ENCODE measurements around the gene CASP10. TPM values are rescaled to one million over a fixed set of nuclear protein-coding genes. Genes with fewer than 3 reads are reported as not detected.
A peak's percentile ranks its signal among the peaks of the same experiment; 100 is the strongest.
"Not testable (repeated sequence)": the region's sequence is repeated elsewhere in the genome, so short reads cannot be mapped to it uniquely, and the experiment has no call there.

CASP10 gene
- total and polyA plus RNA-seq, 2 of the 8 experiments (the other 6 are each of a cell fraction or from before 2014, with no cell fraction given), result 2.3 to 4.0 TPM

DNA sequence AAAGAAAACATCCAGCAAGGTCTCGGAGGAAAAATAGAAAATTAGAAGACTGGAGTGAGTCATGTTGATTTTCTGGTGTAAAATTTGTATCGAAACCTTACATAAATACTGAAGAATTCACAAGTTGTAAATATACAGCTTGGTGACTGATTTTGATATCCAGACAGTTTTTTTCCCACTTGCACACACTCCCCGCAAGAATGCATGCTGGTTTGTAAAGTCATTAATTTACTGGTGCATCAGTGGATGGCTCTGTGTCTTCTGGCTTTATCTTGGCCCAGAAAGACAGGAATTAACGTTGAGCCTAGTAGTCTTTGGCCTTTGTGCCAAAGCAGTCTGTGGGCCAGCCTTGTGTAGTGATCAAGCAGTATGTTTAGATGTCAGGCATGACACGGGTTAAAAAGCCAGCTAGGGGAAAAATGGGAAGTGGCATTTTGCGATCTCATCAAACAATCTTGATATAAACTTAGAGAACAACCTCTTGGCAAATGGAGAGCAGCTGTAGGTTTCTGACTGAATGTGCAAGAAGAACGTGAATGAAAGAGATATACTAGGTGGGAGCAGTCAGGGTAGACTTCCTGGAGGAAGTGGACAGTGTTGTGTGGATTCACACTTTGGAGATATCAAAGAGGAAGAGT, 54.7 kb downstream of the CASP10 start (continued):
- TF ChIP-seq FOSL1 (IDR thresholded peaks at IDR 0.05; ENCODE audit: insufficient read depth, low read depth, low read length), result no peak
- no peak for TF ChIP-seq EP300 (IDR thresholded peaks at IDR 0.05; ENCODE audit: borderline replicate concordance in 1 of 2, low read depth in 2 of 2, low read length in 2 of 2)
- no peak for TF ChIP-seq TCF12 (IDR thresholded peaks at IDR 0.05; ENCODE audit: low read depth, low read length)
- no peak for TF ChIP-seq CTBP2 (IDR thresholded peaks at IDR 0.05; ENCODE audit: borderline replicate concordance, insufficient read depth, insufficient read length, low read length)
- TF ChIP-seq KDM4A (IDR thresholded peaks at IDR 0.05; ENCODE audit: low read depth, low read length, severe bottlenecking), result no peak
- no peak for TF ChIP-seq MAFK (IDR thresholded peaks at IDR 0.05; ENCODE audit: low read depth, low read length)
- no peak for TF ChIP-seq YY1 (IDR thresholded peaks at IDR 0.05; ENCODE audit: low read depth, low read length)
- TF ChIP-seq RFX5 (IDR thresholded peaks at IDR 0.05; ENCODE audit: borderline replicate concordance, low read depth, low read length), result no peak
- no peak for TF ChIP-seq BRCA1 (IDR thresholded peaks at IDR 0.05; ENCODE audit: low read depth, low read length)

- H4K8ac ChIP-seq (ENCODE audit: extremely low read depth, insufficient read depth, low read length); H3K56ac ChIP-seq (replicated peaks; ENCODE audit: insufficient read length, low read depth, low read length); H2BK120ac ChIP-seq (replicated peaks; ENCODE audit: low read depth, low read length); H3K27me3 ChIP-seq (replicated peaks in 1 of 4; ENCODE audit: control insufficient read depth in 3 of 4, extremely low read depth in 1 of 4, insufficient read depth in 3 of 4, low read length in 3 of 4); POLR2A ChIA-PET (ENCODE audit: partially characterized antibody); H3K4me2 ChIP-seq (ENCODE audit: insufficient read depth in 1 of 2, low read depth in 2 of 2, low read length in 2 of 2); H2AFZ ChIP-seq (ENCODE audit: low read length); H2AK5ac ChIP-seq (ENCODE audit: low read depth, low read length); H2BK20ac ChIP-seq (ENCODE audit: low read length); FAIRE-seq; H3K36me3 ChIP-seq (ENCODE audit: control insufficient read depth in 2 of 4, insufficient read depth in 4 of 4, low read length in 3 of 4); H3K79me1 ChIP-seq (ENCODE audit: low read depth, low read length); H2BK5ac ChIP-seq (ENCODE audit: low read depth, low read length); H3K4ac ChIP-seq (replicated peaks; ENCODE audit: insufficient read length, low read depth, low read length); H3K23ac ChIP-seq (ENCODE audit: insufficient read length); H3K14ac ChIP-seq (ENCODE audit: insufficient read length); H3K9me3 ChIP-seq (ENCODE audit: insufficient read depth in 2 of 2, low read depth in 1 of 2, low read length in 1 of 2); H3K4me1 ChIP-seq (replicated peaks in 1 of 4; ENCODE audit: control insufficient read depth in 3 of 4, insufficient read depth in 4 of 4, low read length in 3 of 4); H3K23me2 ChIP-seq (ENCODE audit: low read depth, low read length); H4K20me1 ChIP-seq (replicated peaks in 1 of 2; ENCODE audit: control insufficient read depth in 1 of 2, insufficient read depth in 2 of 2, low read length in 2 of 2); H3K18ac ChIP-seq (ENCODE audit: extremely low read depth, low read length); H2BK12ac ChIP-seq (ENCODE audit: low read depth, low read length); H3K79me2 ChIP-seq (ENCODE audit: control insufficient read depth in 1 of 2, insufficient read depth in 2 of 2, low read length in 2 of 2); H2BK15ac ChIP-seq (ENCODE audit: low read length); H3K27ac ChIP-seq (ENCODE audit: low read depth, low read length); H3K9ac ChIP-seq (replicated peaks in 1 of 4; ENCODE audit: extremely low read depth in 1 of 4, low read depth in 3 of 4, low read length in 3 of 4); H4K5ac ChIP-seq (ENCODE audit: insufficient read length, low read depth, low read length); H4K91ac ChIP-seq (replicated peaks; ENCODE audit: insufficient read length, low read length); H3K4me3 ChIP-seq (ENCODE audit: extremely low read depth in 1 of 4, insufficient read depth in 2 of 4, low read depth in 3 of 4, low read length in 4 of 4): not testable (repeated sequence)
- 90% methylated on average over 11 of the region's 21 CpGs; no CpG with 5 or more reads in 1 of the 2 experiments for WGBS, 2 experiments (ENCODE audit: extremely low coverage in 1 of 2, insufficient coverage in 1 of 2, insufficient read length in 1 of 2, insufficient replicate concordance in 2 of 2, low coverage in 1 of 2, low lambda C conversion rate in 2 of 2, missing lambda C conversion rate in 1 of 2)
- peak in 1 of 2 experiments; percentile 7 for DNase-seq (ENCODE audit: low read depth in 1 of 2, low spot score in 2 of 2)
- CTCF ChIA-PET (ENCODE audit: partially characterized antibody), result interaction anchor here (1.0 kb wide), 1 partner anchor 125 kb away, joined by 4 read pairs; no protein-coding TSS in a partner anchor
These were observed 56.4 kb downstream of the CASP10 start for GRCh38 chr2:201239167-201239935.

Measured in H1 (cell line).